H1 (cell line): ENCODE data around the gene HPX. TPM values are rescaled to one million over a fixed set of nuclear protein-coding genes. Genes with fewer than 3 reads are reported as not detected.

Source experiments
- CTCF ChIA-PET: fragments of 300-600 bp; sonication (Branson Sonifier 250); formaldehyde crosslinking; loops from one replicate; lab custom pipeline; 2021; ENCODE audit not compliant: partially characterized antibody; lab: Charles Lee
- POLR2A ChIA-PET: fragments of 300-600 bp; sonication (Branson Sonifier 250); formaldehyde crosslinking; loops from one replicate; lab custom pipeline; 2021; ENCODE audit warnings: inconsistent platforms; ENCODE audit not compliant: partially characterized antibody; lab: Charles Lee
- DNase-seq, 2 experiments: peaks; one replicate each; pipeline versions ENCODE4 v3.0.0 to v3.0.0-alpha.2; 2010 to 2022; ENCODE audit warnings: low spot score in 2 of 2, low read depth in 1 of 2, mixed read lengths in 1 of 2
- FAIRE-seq: peaks from 2 replicates; lab custom pipeline; 2011; peaks lifted over from hg19 to GRCh38; lab: Jason Lieb, UNC
- H2AFZ ChIP-seq: 2 replicates; pipeline ENCODE4 v1.8.1; 2012; ENCODE audit warnings: low read length, inconsistent platforms
- H2AK5ac ChIP-seq: 2 replicates; pipeline ENCODE4 v1.6.1; 2013; ENCODE audit warnings: low read depth, low read length
- H2BK120ac ChIP-seq: replicated peaks from 2 replicates; pipeline ENCODE3; 2013; ENCODE audit warnings: low read depth, low read length, inconsistent platforms
- H2BK12ac ChIP-seq: 2 replicates; pipeline ENCODE4 v1.6.1; 2013; ENCODE audit warnings: low read depth, low read length
- H2BK15ac ChIP-seq: 2 replicates; pipeline ENCODE4 v1.6.1; 2013; ENCODE audit warnings: low read length
- H2BK20ac ChIP-seq: 2 replicates; pipeline ENCODE4 v1.6.1; 2013; ENCODE audit warnings: low read length
- H2BK5ac ChIP-seq: 2 replicates; pipeline ENCODE4 v1.6.1; 2013; ENCODE audit warnings: low read depth, low read length
- H3K14ac ChIP-seq: 2 replicates; pipeline ENCODE4 v1.6.1; 2013; ENCODE audit warnings: inconsistent platforms; ENCODE audit not compliant: insufficient read length
- H3K18ac ChIP-seq: 2 replicates; pipeline ENCODE4 v1.6.1; 2013; ENCODE audit warnings: low read length; ENCODE audit errors: extremely low read depth
- H3K23ac ChIP-seq: 2 replicates; pipeline ENCODE4 v1.6.1; 2013; ENCODE audit warnings: inconsistent platforms; ENCODE audit not compliant: insufficient read length
- H3K23me2 ChIP-seq: 2 replicates; pipeline ENCODE4 v1.6.1; 2013; ENCODE audit warnings: low read depth, low read length
- H3K27ac ChIP-seq: 2 replicates; pipeline ENCODE4 v1.6.1; 2011; ENCODE audit warnings: low read depth, low read length, inconsistent platforms
- H3K27me3 ChIP-seq, 4 experiments: replicated peaks in 1 of 4; 1 replicate in 1 of 4; 2 replicates in 3 of 4; pipeline versions ENCODE4 v1.6.1 to v1.8.1; 2011 to 2013; ENCODE audit warnings: low read length in 3 of 4, mild to moderate bottlenecking in 3 of 4, inconsistent platforms in 2 of 4, mixed read lengths in 2 of 4, moderate library complexity in 1 of 4; ENCODE audit not compliant: control insufficient read depth in 3 of 4, insufficient read depth in 3 of 4; ENCODE audit errors: extremely low read depth in 1 of 4
- H3K36me3 ChIP-seq, 4 experiments: 2 replicates each; pipeline versions ENCODE4 v1.6.1 to v1.8.1; 2011 to 2013; ENCODE audit warnings: mild to moderate bottlenecking in 4 of 4, low read length in 3 of 4, moderate library complexity in 2 of 4, control low read depth in 1 of 4, inconsistent platforms in 1 of 4; ENCODE audit not compliant: insufficient read depth in 4 of 4, control insufficient read depth in 2 of 4
- H3K4ac ChIP-seq: replicated peaks from 2 replicates; pipeline ENCODE3; 2013; ENCODE audit warnings: low read length, low read depth, mixed read lengths, inconsistent platforms; ENCODE audit not compliant: insufficient read length
- H3K4me1 ChIP-seq, 4 experiments: replicated peaks in 1 of 4; 1 replicate in 1 of 4; 2 replicates in 3 of 4; pipeline versions ENCODE4 v1.6.1 to v1.8.1; 2011 to 2013; ENCODE audit warnings: low read length in 3 of 4, inconsistent platforms in 2 of 4, mixed read lengths in 1 of 4; ENCODE audit not compliant: insufficient read depth in 4 of 4, control insufficient read depth in 3 of 4
- H3K4me2 ChIP-seq, 2 experiments: 2 replicates each; pipeline versions ENCODE4 v1.6.1 to v1.8.1; 2011 to 2013; ENCODE audit warnings: low read depth in 2 of 2, low read length in 2 of 2, control low read depth in 1 of 2, inconsistent platforms in 1 of 2, mild to moderate bottlenecking in 1 of 2; ENCODE audit not compliant: insufficient read depth in 1 of 2
- H3K4me3 ChIP-seq, 4 experiments: fragments of 200-600, 300-600 bp in 1 of 4; sonication (generic), shearing (Covaris generic), sonication (Bioruptor Twin) in 1 of 4; 2 replicates each; pipeline versions ENCODE4 v1.5.1 to v1.8.1; 2011 to 2016; ENCODE audit warnings: low read length in 4 of 4, low read depth in 3 of 4, control low read depth in 2 of 4, inconsistent platforms in 2 of 4, mild to moderate bottlenecking in 2 of 4, mixed read lengths in 1 of 4, moderate library complexity in 1 of 4; ENCODE audit not compliant: insufficient read depth in 2 of 4; ENCODE audit errors: extremely low read depth in 1 of 4
- H3K56ac ChIP-seq: replicated peaks from 2 replicates; pipeline ENCODE3; 2013; ENCODE audit warnings: low read depth, mild to moderate bottlenecking, mixed read lengths, low read length, inconsistent platforms; ENCODE audit not compliant: insufficient read length
- H3K79me1 ChIP-seq: 2 replicates; pipeline ENCODE4 v1.6.1; 2013; ENCODE audit warnings: low read depth, low read length, control low read depth
- H3K79me2 ChIP-seq, 2 experiments: 2 replicates each; pipeline versions ENCODE4 v1.6.1 to v1.8.1; 2012 to 2013; ENCODE audit warnings: low read length in 2 of 2, mild to moderate bottlenecking in 2 of 2, inconsistent platforms in 1 of 2; ENCODE audit not compliant: insufficient read depth in 2 of 2, control insufficient read depth in 1 of 2
- H3K9ac ChIP-seq, 4 experiments: replicated peaks in 1 of 4; 1 replicate in 1 of 4; 2 replicates in 3 of 4; pipeline versions ENCODE4 v1.6.1 to v1.8.1; 2011 to 2013; ENCODE audit warnings: low read depth in 3 of 4, low read length in 3 of 4, control low read depth in 2 of 4, mild to moderate bottlenecking in 2 of 4, moderate library complexity in 2 of 4, inconsistent platforms in 1 of 4; ENCODE audit errors: extremely low read depth in 1 of 4
- H3K9me3 ChIP-seq, 2 experiments: 2 replicates each; pipeline versions ENCODE4 v1.6.1 to v1.8.1; 2012 to 2013; ENCODE audit warnings: mild to moderate bottlenecking in 2 of 2, moderate library complexity in 2 of 2, control low read depth in 1 of 2, inconsistent platforms in 1 of 2, low read depth in 1 of 2, low read length in 1 of 2, mixed read lengths in 1 of 2; ENCODE audit not compliant: insufficient read depth in 2 of 2
- H4K20me1 ChIP-seq, 2 experiments: replicated peaks in 1 of 2; 2 replicates each; pipeline versions ENCODE3 to v1.8.1; 2011 to 2013; ENCODE audit warnings: inconsistent platforms in 2 of 2, low read length in 2 of 2, mild to moderate bottlenecking in 1 of 2; ENCODE audit not compliant: insufficient read depth in 2 of 2, control insufficient read depth in 1 of 2
- H4K5ac ChIP-seq: 2 replicates; pipeline ENCODE4 v1.6.1; 2013; ENCODE audit warnings: low read length, low read depth, mixed read lengths, inconsistent platforms; ENCODE audit not compliant: insufficient read length
- H4K8ac ChIP-seq: 2 replicates; pipeline ENCODE4 v1.8.0; 2013; ENCODE audit warnings: mild to moderate bottlenecking, moderate library complexity, low read length, inconsistent platforms; ENCODE audit not compliant: insufficient read depth; ENCODE audit errors: extremely low read depth
- H4K91ac ChIP-seq: replicated peaks from 2 replicates; pipeline ENCODE3; 2013; ENCODE audit warnings: low read length, mixed read lengths, inconsistent platforms; ENCODE audit not compliant: insufficient read length
- GTF2F1 ChIP-seq: IDR thresholded peaks from 2 replicates; pipeline ENCODE4 v1.6.1; 2012; ENCODE audit warnings: low read depth, low read length, improper control_type of control experiment, borderline replicate concordance
- SIRT6 ChIP-seq: IDR thresholded peaks from one replicate; pipeline ENCODE4 v1.7.1; 2012; ENCODE audit warnings: low read length, inconsistent platforms
- TAF1 ChIP-seq: IDR thresholded peaks from 2 replicates; pipeline ENCODE4 v1.6.1; 2011; ENCODE audit warnings: mild to moderate bottlenecking, low read depth, low read length
- WGBS, 2 experiments: shearing (Covaris generic) in 1 of 2; methylation state at CpG; one replicate each; pipeline versions ENCODE4 v1.1.6 to v1.1.7; 2013 to 2015; ENCODE audit warnings: low lambda C conversion rate in 2 of 2, mixed read lengths in 2 of 2, inconsistent platforms in 1 of 2, low coverage in 1 of 2, missing lambda C conversion rate in 1 of 2; ENCODE audit not compliant: insufficient replicate concordance in 2 of 2, insufficient coverage in 1 of 2, insufficient read length in 1 of 2; ENCODE audit errors: extremely low coverage in 1 of 2, missing lambda C conversion rate in 1 of 2; 5-methylcytosine and 5-hydroxymethylcytosine counted together
- polyA plus RNA-seq, 7 experiments: library from polyadenylated mRNA; depleted of rRNA in 3 of 7; stranded (reverse) in 5 of 7; unstranded in 2 of 7; fragments of >200 nt in 5 of 7; fragments of 200-250 nt in 2 of 7; gene quantifications; 1 replicate in 5 of 7; 2 replicates in 1 of 7; 4 replicates in 1 of 7; pipeline versions ENCODE4 v1.2.1 to v1.2.3, GENCODE V29; 2011 to 2013; ENCODE audit warnings: missing spikeins in 2 of 7, mixed read lengths in 2 of 7
- total RNA-seq: library from RNA; stranded (reverse); fragmentation: NEBNext Ultra II Directional; extraction: Animal tissue kit (Norgen Biotek cat#: 25700); gene quantifications from 2 replicates; pipeline ENCODE4 v1.2.1, GENCODE V29; 2021
- TF ChIP-seq, protein P1 (sequence below), 3 experiments: IDR thresholded peaks; 1 replicate in 2 of 3; 2 replicates in 1 of 3; pipeline versions ENCODE4 v1.5.1 to v1.6.1; 2011; ENCODE audit warnings: low read length in 3 of 3, mild to moderate bottlenecking in 3 of 3, inconsistent platforms in 2 of 3, low read depth in 1 of 3, moderate library complexity in 1 of 3; ENCODE audit not compliant: insufficient read depth in 1 of 3; ENCODE audit errors: control extremely low read depth in 1 of 3
- TF ChIP-seq, protein P2 (sequence below): IDR thresholded peaks from 2 replicates; pipeline ENCODE4 v1.6.1; 2012; ENCODE audit warnings: low read length, inconsistent platforms

Gene HPX
- total and polyA plus RNA-seq, 2 of the 8 experiments (the other 6 are each of a cell fraction or from before 2014, with no cell fraction given): 0.80 to 0.97 TPM

DNA sequence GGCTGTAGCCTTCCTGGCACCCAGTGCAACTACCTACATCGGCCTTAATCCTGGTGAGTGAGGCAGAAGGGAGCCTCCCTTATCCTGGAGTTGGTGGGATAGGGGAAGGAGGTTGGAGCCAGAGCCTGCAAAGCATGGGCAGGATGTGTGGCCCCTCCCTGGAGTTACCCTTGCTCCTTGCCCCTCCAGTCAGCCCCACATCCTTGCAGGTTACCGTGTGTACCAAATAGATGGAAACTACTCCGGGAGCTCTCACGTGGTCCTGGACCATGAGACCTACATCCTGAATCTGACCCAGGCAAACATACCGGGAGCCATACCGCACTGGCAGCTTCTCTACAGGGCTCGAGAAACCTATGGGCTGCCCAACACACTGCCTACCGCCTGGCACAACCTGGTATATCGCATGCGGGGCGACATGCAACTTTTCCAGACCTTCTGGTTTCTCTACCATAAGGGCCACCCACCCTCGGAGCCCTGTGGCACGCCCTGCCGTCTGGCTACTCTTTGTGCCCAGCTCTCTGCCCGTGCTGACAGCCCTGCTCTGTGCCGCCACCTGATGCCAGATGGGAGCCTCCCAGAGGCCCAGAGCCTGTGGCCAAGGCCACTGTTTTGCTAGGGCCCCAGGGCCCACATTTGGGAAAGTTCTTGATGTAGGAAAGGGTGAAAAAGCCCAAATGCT, 46.7 kb downstream of the HPX start:
- H3K56ac ChIP-seq: no peak overlapping the region
- no peak overlapping the region for H4K8ac ChIP-seq
- H3K4me1 ChIP-seq: peaks cover 0 to 7% (median 5%) of the 10 kb centered on the region in 4 experiments; a peak in 6 of 7 replicates
- no peak overlapping the region for H4K91ac ChIP-seq
- WGBS, 2 experiments: 89% methylated on average over 14 of the region's 16 CpGs; no CpG with 5 or more reads in 1 of the 2 experiments
- no peak overlapping the region; a peak in 1 of 7 replicates for H3K9ac ChIP-seq
- H4K5ac ChIP-seq: no peak overlapping the region
- H3K79me2 ChIP-seq: no peaks in the 10 kb centered on the region
- H3K27ac ChIP-seq: no peak overlapping the region
- ChIA-PET CTCF (interaction anchor here (0.9 to 7.7 kb wide), 5 partner anchors 8 to 49 kb away, joined by 3 to 59 read pairs (median 9); no protein-coding TSS in a partner anchor), POLR2A (interaction anchor here (0.9 to 2.0 kb wide), 2 partner anchors 9 to 12 kb away, joined by 3 to 9 read pairs; no protein-coding TSS in a partner anchor)
- TF ChIP-seq, protein P1, sequence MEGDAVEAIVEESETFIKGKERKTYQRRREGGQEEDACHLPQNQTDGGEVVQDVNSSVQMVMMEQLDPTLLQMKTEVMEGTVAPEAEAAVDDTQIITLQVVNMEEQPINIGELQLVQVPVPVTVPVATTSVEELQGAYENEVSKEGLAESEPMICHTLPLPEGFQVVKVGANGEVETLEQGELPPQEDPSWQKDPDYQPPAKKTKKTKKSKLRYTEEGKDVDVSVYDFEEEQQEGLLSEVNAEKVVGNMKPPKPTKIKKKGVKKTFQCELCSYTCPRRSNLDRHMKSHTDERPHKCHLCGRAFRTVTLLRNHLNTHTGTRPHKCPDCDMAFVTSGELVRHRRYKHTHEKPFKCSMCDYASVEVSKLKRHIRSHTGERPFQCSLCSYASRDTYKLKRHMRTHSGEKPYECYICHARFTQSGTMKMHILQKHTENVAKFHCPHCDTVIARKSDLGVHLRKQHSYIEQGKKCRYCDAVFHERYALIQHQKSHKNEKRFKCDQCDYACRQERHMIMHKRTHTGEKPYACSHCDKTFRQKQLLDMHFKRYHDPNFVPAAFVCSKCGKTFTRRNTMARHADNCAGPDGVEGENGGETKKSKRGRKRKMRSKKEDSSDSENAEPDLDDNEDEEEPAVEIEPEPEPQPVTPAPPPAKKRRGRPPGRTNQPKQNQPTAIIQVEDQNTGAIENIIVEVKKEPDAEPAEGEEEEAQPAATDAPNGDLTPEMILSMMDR (IDR thresholded peaks at IDR 0.05; ENCODE audit: control extremely low read depth in 1 of 3, insufficient read depth in 1 of 3, low read depth in 1 of 3, low read length in 3 of 3): no peak
- TF ChIP-seq GTF2F1: no peak
- no peak for TF ChIP-seq TAF1
- TF ChIP-seq, protein P2, sequence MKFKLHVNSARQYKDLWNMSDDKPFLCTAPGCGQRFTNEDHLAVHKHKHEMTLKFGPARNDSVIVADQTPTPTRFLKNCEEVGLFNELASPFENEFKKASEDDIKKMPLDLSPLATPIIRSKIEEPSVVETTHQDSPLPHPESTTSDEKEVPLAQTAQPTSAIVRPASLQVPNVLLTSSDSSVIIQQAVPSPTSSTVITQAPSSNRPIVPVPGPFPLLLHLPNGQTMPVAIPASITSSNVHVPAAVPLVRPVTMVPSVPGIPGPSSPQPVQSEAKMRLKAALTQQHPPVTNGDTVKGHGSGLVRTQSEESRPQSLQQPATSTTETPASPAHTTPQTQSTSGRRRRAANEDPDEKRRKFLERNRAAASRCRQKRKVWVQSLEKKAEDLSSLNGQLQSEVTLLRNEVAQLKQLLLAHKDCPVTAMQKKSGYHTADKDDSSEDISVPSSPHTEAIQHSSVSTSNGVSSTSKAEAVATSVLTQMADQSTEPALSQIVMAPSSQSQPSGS: no peak
- no peak for TF ChIP-seq SIRT6
- H2BK20ac ChIP-seq: no peak overlapping the region
- H2AFZ ChIP-seq: no peak overlapping the region
- no peak overlapping the region for H3K4ac ChIP-seq
- H3K23ac ChIP-seq: no peak overlapping the region
- H2BK120ac ChIP-seq: no peak overlapping the region
- H3K9me3 ChIP-seq: no peaks in the 10 kb centered on the region
- FAIRE-seq: no peak
- no peak overlapping the region for H2BK15ac ChIP-seq
- peaks cover 0 to 2% of the 10 kb centered on the region in 2 experiments for H4K20me1 ChIP-seq
- no peak overlapping the region for H3K18ac ChIP-seq
- no peak overlapping the region for H3K14ac ChIP-seq
- H3K4me2 ChIP-seq: no peak overlapping the region
- no peak overlapping the region for H2BK12ac ChIP-seq
- H3K27me3 ChIP-seq: peaks cover 2 to 8% (median 4%) of the 10 kb centered on the region in 4 experiments
- H2AK5ac ChIP-seq: no peak overlapping the region
- H3K4me3 ChIP-seq: no peak overlapping the region
- DNase-seq: no peak
- H3K23me2 ChIP-seq: no peaks in the 10 kb centered on the region; the same call in 1 of the 2 replicates
- no peak overlapping the region for H2BK5ac ChIP-seq
- no peaks in the 10 kb centered on the region; a peak in 1 of 8 replicates for H3K36me3 ChIP-seq
- no peaks in the 10 kb centered on the region for H3K79me1 ChIP-seq
